Measurements from ENCODE around the gene ADARB2.

ADARB2 gene

DNA sequence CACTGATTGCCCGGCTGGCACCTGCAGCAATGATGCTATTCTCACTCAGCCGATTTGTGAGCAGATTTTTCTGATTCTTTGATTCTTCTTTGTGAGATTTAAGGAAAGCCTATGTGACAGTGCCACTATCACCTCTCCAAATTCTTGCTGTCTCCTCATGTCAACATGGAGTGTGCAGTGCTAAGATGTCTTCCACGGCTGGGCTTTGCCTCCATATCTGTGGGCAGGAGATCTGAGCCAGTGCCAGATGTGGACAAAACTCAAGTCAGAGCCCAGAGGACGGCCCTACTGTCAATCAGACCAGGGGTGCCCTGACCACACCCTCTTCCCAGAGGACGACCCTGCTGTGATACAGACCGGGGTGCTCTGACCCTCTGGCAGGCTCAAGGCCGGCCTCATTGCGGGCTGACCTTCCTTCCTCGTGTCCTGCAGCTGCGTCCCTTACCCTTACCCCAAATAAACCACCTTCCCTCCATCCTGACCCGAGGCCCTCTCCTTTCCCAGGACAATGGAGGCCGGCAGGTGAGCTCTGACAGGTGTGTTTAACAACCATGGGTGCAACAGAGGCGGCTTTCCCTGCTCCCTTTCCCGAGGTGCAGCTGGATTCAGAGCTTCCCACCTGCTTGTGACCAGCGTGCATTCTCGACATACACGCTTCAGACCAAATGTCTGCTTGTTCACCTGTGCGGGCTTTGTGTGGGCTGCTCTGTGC is 221.4 kb downstream of the ADARB2 start:
- DNase-seq = no peak

DNA sequence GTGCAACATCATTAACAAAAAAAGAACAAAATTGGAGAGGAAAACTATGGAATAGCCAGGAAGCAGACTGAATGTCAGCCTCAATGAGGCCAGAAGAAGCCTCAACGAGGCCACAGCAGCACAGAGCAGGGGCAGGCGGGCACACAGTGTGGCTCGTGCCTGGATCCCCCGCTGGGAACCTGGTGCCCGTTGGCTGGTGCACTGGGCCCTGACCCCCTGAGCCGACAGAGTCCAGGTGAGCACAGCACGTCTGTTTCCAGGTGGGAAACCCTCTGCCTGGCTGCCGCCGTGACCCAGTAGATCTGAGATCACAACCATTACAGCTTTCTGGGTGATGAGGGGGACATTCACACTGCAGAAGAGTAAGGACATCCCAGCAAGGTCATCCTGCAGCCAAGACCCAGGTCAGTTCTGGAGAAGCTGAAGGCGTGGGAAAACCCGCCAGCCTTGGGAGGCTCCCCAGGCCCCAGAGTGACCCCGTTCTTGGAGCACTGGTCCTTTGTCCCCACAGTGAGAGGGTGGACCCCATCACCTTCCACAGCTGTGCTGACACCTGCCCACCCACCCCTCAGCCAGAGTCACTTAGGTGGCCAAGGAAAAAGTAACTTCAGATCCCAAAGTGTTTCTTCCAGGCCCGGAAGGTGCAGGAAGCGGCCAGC is 222.1 kb downstream of the ADARB2 start:
- DNase-seq = no peak

DNA sequence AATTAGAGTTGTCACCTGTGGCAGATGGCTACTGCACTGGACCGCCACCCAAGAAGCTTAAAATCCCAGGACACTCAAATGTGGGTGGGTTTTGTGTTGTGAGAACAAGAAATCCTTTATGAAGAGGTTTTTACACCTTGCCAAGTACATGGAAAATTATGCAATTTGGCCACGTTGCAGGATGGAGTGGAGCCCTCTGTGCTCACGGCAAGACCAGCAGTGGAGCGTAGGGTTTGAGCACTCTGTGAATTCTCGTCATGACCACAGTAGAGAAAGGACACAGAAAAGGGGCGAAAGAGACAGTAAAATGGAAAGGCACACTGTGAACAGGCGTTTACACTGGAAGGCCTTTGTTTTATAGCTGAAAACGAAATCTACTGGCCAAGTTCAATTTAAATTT is 222.6 kb downstream of the ADARB2 start:
- DNase-seq = no peak

- DNase-seq = no peak
Observed at GRCh38 chr10:1513221-1513620, 224.1 kb downstream of the ADARB2 start.

- no peak for DNase-seq
Observed at GRCh38 chr10:1509011-1509530, 228.3 kb downstream of the ADARB2 start.

- DNase-seq = no peak
Observed at GRCh38 chr10:1508096-1508495, 229.2 kb downstream of the ADARB2 start.

DNA sequence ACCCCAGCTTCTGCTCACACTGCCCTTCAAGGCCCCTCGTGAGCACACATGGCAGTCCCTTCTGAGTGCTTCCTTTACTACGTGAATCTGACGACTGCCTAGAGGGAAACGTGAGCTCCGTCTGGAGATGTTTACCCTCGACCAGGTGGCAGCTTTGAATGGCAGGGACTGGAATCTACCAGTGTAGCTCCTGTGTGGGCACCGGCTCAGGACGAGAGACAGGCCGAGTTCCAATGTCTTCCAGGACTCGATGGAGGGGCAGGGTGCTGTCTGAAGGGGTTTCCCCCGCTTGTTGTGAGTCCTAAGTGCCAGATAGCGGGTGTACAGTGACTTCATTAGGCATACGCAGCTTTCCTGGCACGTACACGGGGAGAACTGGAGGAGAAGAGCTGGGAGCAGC is 229.9 kb downstream of the ADARB2 start:
- peak in 1 of 2 experiments; percentile 16 for DNase-seq

DNA sequence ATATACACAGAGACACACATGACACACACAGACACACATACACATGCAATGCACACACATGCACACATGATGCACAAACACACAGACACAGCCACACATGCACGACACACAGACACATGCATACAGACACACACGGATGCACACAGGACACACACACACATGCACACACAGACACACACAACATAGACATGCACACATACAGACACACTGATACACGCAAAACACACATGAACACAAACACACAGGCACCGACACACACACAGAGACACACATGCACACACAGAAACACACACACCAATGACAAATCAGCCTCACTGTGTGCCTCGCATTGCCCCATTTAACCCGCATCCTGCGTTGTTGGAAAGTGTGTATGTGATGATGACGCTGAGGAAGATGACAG is 232.4 kb downstream of the ADARB2 start:
- DNase-seq = no peak

DNA sequence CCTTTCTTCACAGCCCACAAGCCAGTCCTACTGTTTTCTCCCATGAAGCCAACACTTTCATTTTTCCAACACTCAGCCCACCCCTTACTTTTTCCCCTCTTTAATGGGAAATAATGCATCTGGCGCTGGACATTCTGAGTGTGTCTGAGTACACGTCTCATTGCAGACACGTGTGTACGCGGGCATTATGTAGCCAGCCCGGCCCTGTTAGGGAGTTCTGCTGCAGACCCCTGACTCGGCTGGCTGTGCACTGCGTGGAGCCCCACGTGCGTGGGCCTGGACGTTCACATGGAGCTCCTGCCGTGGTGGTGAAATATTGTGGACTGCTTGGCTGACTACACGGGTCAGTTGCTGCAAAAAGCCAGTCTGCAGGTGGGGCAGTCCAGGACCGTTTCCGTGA is 233.0 kb downstream of the ADARB2 start:
- no peak for DNase-seq

- DNase-seq = no peak
Observed at GRCh38 chr10:1502451-1502850, 234.9 kb downstream of the ADARB2 start.

DNA sequence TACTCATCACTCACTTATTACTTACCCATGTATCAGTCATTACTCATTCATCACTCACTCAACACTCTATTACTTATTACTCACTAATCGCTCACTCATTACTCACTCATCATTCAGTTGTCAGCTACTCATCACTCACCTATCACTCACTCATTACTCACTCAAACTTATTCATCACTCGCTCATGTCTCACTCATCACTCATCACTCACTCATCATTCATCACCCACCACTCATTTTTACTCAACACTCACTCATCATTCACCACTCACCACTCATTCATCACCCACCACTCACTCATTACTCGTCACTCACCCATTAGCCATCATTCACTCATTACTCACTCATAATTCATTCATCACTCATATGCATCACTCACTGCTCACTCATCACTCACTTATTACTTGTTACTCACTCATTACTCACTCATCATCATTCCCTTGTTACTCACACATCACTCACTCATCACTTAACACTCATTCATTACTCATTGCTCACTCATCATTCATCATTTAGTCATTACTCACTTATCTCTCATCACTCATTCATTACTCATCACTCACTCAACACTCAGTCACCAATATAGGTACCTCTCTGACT is 237.9 kb downstream of the ADARB2 start:
- no peak for DNase-seq

GRCh38 chr10:1498746-1499358 is 238.5 kb downstream of the ADARB2 start:
- DNase-seq = no peak

GRCh38 chr10:1495915-1496517 is 241.3 kb downstream of the ADARB2 start:
- no peak for DNase-seq

DNA sequence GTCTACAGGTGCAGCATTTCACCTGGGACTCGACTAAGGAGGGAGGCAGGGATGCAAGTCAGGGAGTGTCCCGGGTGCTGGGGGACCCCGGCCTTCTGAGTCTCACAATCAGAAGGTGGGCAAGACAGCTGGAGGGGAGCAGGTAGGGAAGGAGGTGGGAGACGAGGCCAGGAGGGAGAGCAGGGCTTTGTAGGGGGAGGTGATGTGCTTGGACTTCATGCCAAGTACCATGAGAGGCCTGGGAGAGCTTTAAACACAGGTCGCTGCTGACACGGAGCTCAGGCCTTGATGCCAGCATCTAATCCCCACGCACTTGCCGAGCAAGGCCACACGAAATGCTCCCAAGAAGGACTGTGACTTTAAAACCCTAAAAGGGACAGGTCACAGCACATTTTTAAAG is 244.7 kb downstream of the ADARB2 start:
- DNase-seq = no peak

- no peak for DNase-seq
Observed at GRCh38 chr10:1491901-1492300, 245.4 kb downstream of the ADARB2 start.

GRCh38 chr10:1489801-1490200 is 247.5 kb downstream of the ADARB2 start:
- DNase-seq = no peak

- peak; percentile 11 to 43 for DNase-seq
Observed at GRCh38 chr10:1488970-1489548, 248.3 kb downstream of the ADARB2 start.

DNA sequence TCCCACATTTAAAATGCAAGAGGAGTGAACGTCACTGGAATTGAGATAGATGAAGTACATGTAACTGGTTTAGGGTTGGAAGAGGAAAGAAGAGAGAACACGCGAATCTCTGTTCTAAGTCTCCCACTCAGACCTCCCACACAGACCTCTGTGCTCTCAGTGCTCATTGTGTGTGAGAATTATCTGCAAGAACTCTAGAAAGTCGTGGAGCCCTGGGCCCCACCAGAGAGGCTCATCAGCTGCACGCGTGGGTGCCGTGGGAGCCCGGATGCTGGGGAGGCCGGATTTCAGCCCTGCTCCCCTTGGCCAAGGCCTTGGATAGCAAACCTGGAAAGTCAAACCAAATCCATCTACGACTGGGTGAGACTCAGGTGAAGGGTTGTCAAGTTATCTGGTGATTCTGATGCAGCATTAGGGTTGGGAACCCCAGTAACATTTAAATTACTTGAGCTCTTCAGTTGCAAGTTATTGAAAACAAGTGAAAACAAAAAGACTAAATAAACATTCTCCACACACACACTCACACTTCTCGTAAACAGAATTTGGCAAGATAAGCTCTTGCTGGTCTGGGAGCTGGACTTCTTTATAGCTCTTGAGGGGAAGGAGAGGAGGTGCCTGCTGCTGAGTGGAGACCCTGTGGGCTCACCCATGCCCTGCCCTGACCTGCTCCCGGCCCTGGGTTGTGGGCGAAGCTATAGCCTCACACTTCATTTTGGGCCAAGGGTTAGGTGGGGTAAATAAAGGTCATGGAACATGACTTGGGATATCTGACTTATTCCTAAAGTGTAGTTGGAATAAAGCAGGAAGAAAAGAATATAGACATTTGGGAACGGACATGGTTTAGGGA is 250.3 kb downstream of the ADARB2 start:
- DNase-seq = no peak

GRCh38 chr10:1485357-1485756 is 252.0 kb downstream of the ADARB2 start:
- DNase-seq = no peak

GRCh38 chr10:1483826-1484225 is 253.5 kb downstream of the ADARB2 start:
- DNase-seq = no peak

DNA sequence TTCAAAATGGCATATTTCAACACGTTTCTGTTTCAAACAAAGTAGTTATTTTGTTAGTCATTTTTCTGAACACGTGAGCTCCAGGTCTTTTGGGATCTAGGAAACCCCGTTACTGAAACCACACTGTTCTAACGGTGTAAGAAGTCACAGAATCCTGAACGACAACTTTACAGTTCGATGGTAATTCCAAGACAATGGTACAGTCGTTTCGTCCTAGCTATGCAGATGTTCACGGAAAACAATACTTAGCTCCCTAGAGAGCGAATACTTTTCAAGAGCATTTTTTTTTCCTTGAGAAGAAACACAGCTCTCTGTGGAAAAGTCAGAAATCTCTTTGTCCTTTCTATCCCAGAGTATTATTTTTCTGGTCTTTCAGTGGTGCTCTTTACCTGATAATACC is 254.1 kb downstream of the ADARB2 start:
- no peak for DNase-seq

DNA sequence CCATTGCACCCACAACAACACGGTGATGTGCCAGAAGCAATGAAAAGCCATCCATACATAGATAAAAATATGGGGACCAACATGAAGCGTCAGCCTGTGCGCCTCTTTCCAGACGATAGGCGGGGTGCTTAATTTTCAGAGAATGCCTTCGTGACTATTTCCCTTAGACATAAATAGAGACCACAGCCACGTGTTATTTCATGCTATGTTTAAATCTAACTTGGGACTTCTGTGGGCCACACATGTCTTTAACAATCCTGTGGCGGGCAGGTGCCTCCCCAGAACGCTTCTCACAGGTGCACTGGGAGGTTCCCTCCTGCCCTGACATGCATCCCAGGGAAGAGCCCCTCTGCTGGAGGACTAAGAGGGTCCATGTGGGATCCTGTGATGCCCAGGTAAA is 259.7 kb downstream of the ADARB2 start:
- no peak for DNase-seq
